K562 (cell line): ENCODE measurements around the gene TMPRSS7. TPM values are rescaled to one million over a fixed set of nuclear protein-coding genes. Genes with fewer than 3 reads are reported as not detected.

Experiments
- ATAC-seq: fragments of 200-7000 bp; cut with Tn5 transposase; 3 replicates; pipeline ENCODE4 v1.9.1; 2020; ENCODE audit warnings: moderate library complexity
- BruUV-seq: library from RNA; stranded (reverse); fragments of 400-500 nt; replicated peaks from 2 replicates; lab custom pipeline; 2021; lab: Mats Ljungman, UMichigan
- CTCF ChIA-PET: fragments of 300-600 bp; formaldehyde crosslinking; extraction: SDS; loops from one replicate; lab custom pipeline; 2021; ENCODE audit warnings: low intra/inter-chr PET ratio; lab: Yijun Ruan, JAX
- POLR2A ChIA-PET: fragments of 300-600, 350-650 bp; sonication (Branson Sonifier 250); formaldehyde crosslinking; extraction: SDS; loops from one replicate; lab custom pipeline; 2021; ENCODE audit warnings: antibody characterized with exemption, inconsistent platforms; lab: Yijun Ruan, JAX
- DNase-seq, 4 experiments: peaks; one replicate each; pipeline versions ENCODE4 v3.0.0 to v3.0.0-alpha.2; 2011 to 2018; ENCODE audit warnings: low spot score in 3 of 4, mixed read lengths in 3 of 4; ENCODE audit errors: extremely low read depth in 1 of 4
- FAIRE-seq: peaks from 2 replicates; lab custom pipeline; 2011; peaks lifted over from hg19 to GRCh38; lab: Jason Lieb, UNC
- H2AFZ ChIP-seq: 2 replicates; pipeline ENCODE4 v1.6.0; 2011; ENCODE audit warnings: low read depth, low read length, control low read depth, inconsistent platforms
- H3K27ac ChIP-seq: fragments of 200-600 bp; 3 replicates; pipeline ENCODE4 v1.8.0; 2011; ENCODE audit warnings: low read depth, mild to moderate bottlenecking, control low read depth, inconsistent platforms, low read length, moderate library complexity, mixed read lengths; ENCODE audit errors: extremely low read depth
- H3K27me3 ChIP-seq, 2 experiments: fragments of 300-600 bp in 1 of 2; 2 replicates in 1 of 2; 3 replicates in 1 of 2; pipeline versions ENCODE4 v1.6.0 to v1.8.0; 2011; ENCODE audit warnings: inconsistent platforms in 2 of 2, low read length in 2 of 2, mild to moderate bottlenecking in 1 of 2, mixed read lengths in 1 of 2, moderate library complexity in 1 of 2; ENCODE audit not compliant: control insufficient read depth in 2 of 2, insufficient read depth in 2 of 2
- H3K36me3 ChIP-seq: fragments of 300-600 bp; 3 replicates; pipeline ENCODE4 v1.8.0; 2011; ENCODE audit warnings: mild to moderate bottlenecking, low read length, inconsistent platforms; ENCODE audit not compliant: control insufficient read depth, insufficient read depth
- H3K4me1 ChIP-seq, 2 experiments: fragments of 200-600 bp in 1 of 2; replicated peaks in 1 of 2; 2 replicates in 1 of 2; 3 replicates in 1 of 2; pipeline versions ENCODE4 v1.5.1 to v1.8.0; 2011; ENCODE audit warnings: inconsistent platforms in 2 of 2, low read length in 2 of 2, mild to moderate bottlenecking in 1 of 2, mixed read lengths in 1 of 2, moderate library complexity in 1 of 2; ENCODE audit not compliant: control insufficient read depth in 2 of 2, insufficient read depth in 2 of 2
- H3K4me2 ChIP-seq: 2 replicates; pipeline ENCODE4 v1.6.1; 2011; ENCODE audit warnings: low read length, control low read depth, inconsistent platforms, mixed read lengths; ENCODE audit not compliant: insufficient read depth
- H3K4me3 ChIP-seq: fragments of 200-600 bp; sonication (generic), shearing (Covaris generic); 2 replicates; pipeline ENCODE4 v1.5.1; 2016; ENCODE audit warnings: control low read depth, inconsistent platforms
- H3K79me2 ChIP-seq: fragments of 200-600 bp; 3 replicates; pipeline ENCODE4 v1.8.0; 2011; ENCODE audit warnings: low read length, inconsistent platforms; ENCODE audit not compliant: control insufficient read depth, insufficient read depth
- H3K9ac ChIP-seq, 2 experiments: 2 replicates each; pipeline versions ENCODE4 v1.6.0 to v1.6.1; 2011; ENCODE audit warnings: low read depth in 2 of 2, low read length in 2 of 2, control low read depth in 1 of 2, inconsistent platforms in 1 of 2, mild to moderate bottlenecking in 1 of 2, mixed read lengths in 1 of 2; ENCODE audit not compliant: insufficient read depth in 1 of 2
- H3K9me1 ChIP-seq: one replicate; pipeline ENCODE4 v1.6.0; 2011; ENCODE audit warnings: inconsistent platforms, mild to moderate bottlenecking, low read length, moderate library complexity; ENCODE audit not compliant: control insufficient read depth, insufficient read depth
- H3K9me3 ChIP-seq: replicated peaks from 2 replicates; pipeline ENCODE4 v1.5.1; 2011; ENCODE audit warnings: low read depth, low read length, inconsistent platforms; ENCODE audit not compliant: control insufficient read depth, insufficient read depth
- H4K20me1 ChIP-seq: replicated peaks from 2 replicates; pipeline ENCODE4 v1.6.1; 2011; ENCODE audit warnings: low read length, inconsistent platforms, mixed read lengths; ENCODE audit not compliant: control insufficient read depth, insufficient read depth
- CSDE1 ChIP-seq, 2 experiments: fragments of 450-650 bp; IDR thresholded peaks; 2 replicates each; pipeline ENCODE4 v1.6.1; 2016; ENCODE audit warnings: mild to moderate bottlenecking in 1 of 2
- FOXP1 ChIP-seq: sonication (generic); formaldehyde crosslinking; IDR thresholded peaks from 2 replicates; pipeline ENCODE4 v1.8.0; 2022; ENCODE audit warnings: mild to moderate bottlenecking, missing genetic modification reagents
- KLF10 ChIP-seq: fragments of 250-450 bp; sonication (Bioruptor Pico); IDR thresholded peaks from 2 replicates; pipeline ENCODE4 v1.6.1; 2021; ENCODE audit warnings: matching md5 sums
- PML ChIP-seq: IDR thresholded peaks from 2 replicates; pipeline ENCODE4 v1.6.1; 2012; ENCODE audit warnings: low read length, inconsistent platforms
- RBM14 ChIP-seq: fragments of 200-400 bp; formaldehyde crosslinking; IDR thresholded peaks from 2 replicates; pipeline ENCODE4 v1.6.1; 2018; ENCODE audit warnings: low read depth, mild to moderate bottlenecking, low read length, moderate library complexity, borderline replicate concordance; ENCODE audit not compliant: insufficient read depth
- SAP30 ChIP-seq: fragments of 200-600 bp; sonication (generic); IDR thresholded peaks from 2 replicates; pipeline ENCODE4 v1.6.1; 2012; ENCODE audit warnings: borderline replicate concordance, low read depth, mild to moderate bottlenecking, moderate library complexity, low read length, control low read depth, inconsistent platforms; ENCODE audit not compliant: insufficient read depth, poor library complexity, severe bottlenecking
- SLC30A9 ChIP-seq: fragments of 250-450 bp; sonication (Bioruptor Pico); IDR thresholded peaks from 2 replicates; pipeline ENCODE4 v1.8.0; 2022; ENCODE audit warnings: mild to moderate bottlenecking, moderate library complexity
- TAL1 ChIP-seq: fragments of 450-650 bp; IDR thresholded peaks from 2 replicates; pipeline ENCODE4 v1.6.1; 2016; ENCODE audit warnings: mild to moderate bottlenecking
- TEAD2 ChIP-seq: fragments of 450-650 bp; IDR thresholded peaks from 2 replicates; pipeline ENCODE4 v1.6.1; 2016; ENCODE audit warnings: missing genetic modification characterization, control low read depth, missing compliant biosample characterization
- TRIM28 ChIP-seq: fragments of 450-650 bp; IDR thresholded peaks from 2 replicates; pipeline ENCODE4 v1.6.1; 2017
- ZNF140 ChIP-seq: fragments of 250-450 bp; sonication (Bioruptor Pico); IDR thresholded peaks from 2 replicates; pipeline ENCODE4 v1.8.0; 2021; ENCODE audit warnings: moderate library complexity, mild to moderate bottlenecking, inconsistent platforms
- ZNF408 ChIP-seq: fragments of 250-450 bp; sonication (Bioruptor Pico); IDR thresholded peaks from 2 replicates; pipeline ENCODE4 v1.4.0; 2020; ENCODE audit warnings: low read depth, mild to moderate bottlenecking, moderate library complexity
- ZNF77 ChIP-seq: fragments of 250-450 bp; sonication (Bioruptor Pico); IDR thresholded peaks from 2 replicates; pipeline ENCODE4 v1.5.0; 2020
- WGBS: fragments of 100-300 bp; shearing (Covaris generic); methylation state at CpG from one replicate; pipeline ENCODE4 v1.1.6; 2016; ENCODE audit warnings: low coverage, mixed read lengths; ENCODE audit not compliant: insufficient coverage; ENCODE audit errors: missing lambda C conversion rate; 5-methylcytosine and 5-hydroxymethylcytosine counted together
- in situ Hi-C: fragments of 300-500 bp; cut with MboI; formaldehyde crosslinking; loops from 4 replicates; pipeline ENCODE4 v1.15.0; 2018; ENCODE audit warnings: inconsistent platforms, mixed read lengths
- intact Hi-C: fragments of 100-400 bp; cut with micrococcal nuclease; formaldehyde crosslinking; loops from 2 replicates; pipeline ENCODE4 v1.14.2; 2022
- polyA plus RNA-seq, 8 experiments: library from polyadenylated mRNA; depleted of rRNA in 4 of 8; stranded (reverse) in 5 of 8; unstranded in 3 of 8; fragments of >200 nt; fragmentation: Nextera tagmentation in 2 of 8; fragmentation: Illumina TruSeq in 1 of 8; extraction: Ambion mirVana in 2 of 8; extraction: Trizol in 1 of 8; gene quantifications; 2 replicates each; pipeline versions ENCODE4 v1.2.1 to v1.2.3, GENCODE V29; 2011 to 2014; ENCODE audit warnings: inconsistent platforms in 1 of 8, missing spikeins in 1 of 8
- total RNA-seq, 7 experiments: library from RNA; depleted of rRNA in 6 of 7; stranded (reverse); fragments of >200 nt in 6 of 7; fragmentation: Illumina TruSeq in 2 of 7; extraction: Trizol in 2 of 7; gene quantifications; 2 replicates each; pipeline versions ENCODE4 v1.2.1 to v1.2.3, GENCODE V29; 2011 to 2021; ENCODE audit warnings: low replicate concordance in 1 of 7
- TF ChIP-seq, protein P1 (sequence below): sonication (generic); formaldehyde crosslinking; IDR thresholded peaks from 2 replicates; pipeline ENCODE4 v1.8.1; 2023; ENCODE audit warnings: mild to moderate bottlenecking, missing genetic modification reagents, moderate library complexity
- TF ChIP-seq, protein P2 (sequence below): fragments of 450-650 bp; formaldehyde crosslinking; IDR thresholded peaks from 2 replicates; pipeline ENCODE4 v1.4.0; 2020; ENCODE audit warnings: mild to moderate bottlenecking
- TF ChIP-seq, protein P3 (sequence below): fragments of 450-650 bp; IDR thresholded peaks from 2 replicates; pipeline ENCODE4 v1.7.1; 2018; ENCODE audit warnings: mild to moderate bottlenecking, low read depth; ENCODE audit not compliant: partially characterized antibody
- TF ChIP-seq, protein P4 (sequence below): fragments of 250-450 bp; sonication (Bioruptor Pico); IDR thresholded peaks from 2 replicates; pipeline ENCODE4 v1.8.0; 2021; ENCODE audit warnings: borderline replicate concordance, mild to moderate bottlenecking, moderate library complexity; ENCODE audit not compliant: poor library complexity, severe bottlenecking

Gene TMPRSS7
- total and polyA plus RNA-seq, 9 of the 15 experiments (the other 6 are each of a cell fraction or from before 2014, with no cell fraction given), result not detected

DNA sequence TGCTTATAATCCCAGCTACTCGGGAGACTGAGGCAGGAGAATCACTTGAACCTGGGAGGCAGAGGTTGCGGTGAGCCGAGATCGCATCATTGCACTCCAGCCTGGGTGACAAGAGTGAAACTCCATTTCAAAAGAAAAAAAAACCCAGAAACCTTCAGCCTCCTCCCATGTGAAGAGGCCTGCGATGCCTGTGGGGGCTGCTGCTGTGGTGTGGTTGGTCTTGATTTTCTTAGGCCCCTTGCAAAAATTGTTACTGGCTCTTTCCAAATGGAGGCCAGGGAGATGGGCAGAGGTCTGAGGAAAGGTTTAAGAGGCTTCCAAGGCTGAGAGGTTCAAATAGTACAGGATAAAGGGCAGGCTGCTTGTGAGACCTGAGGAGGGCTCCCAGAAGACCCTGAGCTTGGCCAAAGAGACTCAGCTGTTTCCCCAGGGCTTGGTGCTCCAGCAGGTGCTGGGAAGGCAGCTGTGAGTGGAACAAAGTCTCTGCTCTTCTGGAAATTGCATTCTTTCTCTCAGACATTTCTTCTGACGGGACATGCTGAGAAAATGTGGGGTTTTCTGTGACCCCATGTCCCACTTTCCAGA, 80.1 kb downstream of the TMPRSS7 start:
- Histone ChIP-seq H3K9me3 (no peaks in the 10 kb centered on the region), H3K9ac (no peak overlapping the region), H3K4me1 (no peaks in the 10 kb centered on the region), H3K36me3 (0 out of 3 replicates have a peak, but pooled peaks cover 2% of the 10 kb centered on the region), H3K9me1 (no peaks in the 10 kb centered on the region), H3K27ac (no peak overlapping the region), H3K79me2 (no peaks in the 10 kb centered on the region), H2AFZ (no peak overlapping the region), H3K27me3 (no peaks in the 10 kb centered on the region), H3K4me3 (no peak overlapping the region), H4K20me1 (no peaks in the 10 kb centered on the region), H3K4me2 (no peak overlapping the region)
- in situ Hi-C loops, result loop anchor here (25.0 kb wide), 1 partner anchor 398 kb away; no protein-coding TSS in a partner anchor
- TF ChIP-seq, protein P1, sequence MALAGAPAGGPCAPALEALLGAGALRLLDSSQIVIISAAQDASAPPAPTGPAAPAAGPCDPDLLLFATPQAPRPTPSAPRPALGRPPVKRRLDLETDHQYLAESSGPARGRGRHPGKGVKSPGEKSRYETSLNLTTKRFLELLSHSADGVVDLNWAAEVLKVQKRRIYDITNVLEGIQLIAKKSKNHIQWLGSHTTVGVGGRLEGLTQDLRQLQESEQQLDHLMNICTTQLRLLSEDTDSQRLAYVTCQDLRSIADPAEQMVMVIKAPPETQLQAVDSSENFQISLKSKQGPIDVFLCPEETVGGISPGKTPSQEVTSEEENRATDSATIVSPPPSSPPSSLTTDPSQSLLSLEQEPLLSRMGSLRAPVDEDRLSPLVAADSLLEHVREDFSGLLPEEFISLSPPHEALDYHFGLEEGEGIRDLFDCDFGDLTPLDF (CRISPR knock-in tag), result no peak
- TF ChIP-seq, protein P2, sequence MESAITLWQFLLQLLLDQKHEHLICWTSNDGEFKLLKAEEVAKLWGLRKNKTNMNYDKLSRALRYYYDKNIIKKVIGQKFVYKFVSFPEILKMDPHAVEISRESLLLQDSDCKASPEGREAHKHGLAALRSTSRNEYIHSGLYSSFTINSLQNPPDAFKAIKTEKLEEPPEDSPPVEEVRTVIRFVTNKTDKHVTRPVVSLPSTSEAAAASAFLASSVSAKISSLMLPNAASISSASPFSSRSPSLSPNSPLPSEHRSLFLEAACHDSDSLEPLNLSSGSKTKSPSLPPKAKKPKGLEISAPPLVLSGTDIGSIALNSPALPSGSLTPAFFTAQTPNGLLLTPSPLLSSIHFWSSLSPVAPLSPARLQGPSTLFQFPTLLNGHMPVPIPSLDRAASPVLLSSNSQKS, result no peak
- TF ChIP-seq TAL1 (no peak), SLC30A9 (no peak), TEAD2 (tag) (no peak), FOXP1 (CRISPR knock-in tag) (no peak), KLF10 (CRISPR knock-in tag) (no peak), ZNF408 (CRISPR knock-in tag) (no peak), PML (no peak), CSDE1 (IDR thresholded peaks at IDR 0.05) (no peak), RBM14 (no peak), TRIM28 (no peak), ZNF140 (CRISPR knock-in tag) (no peak), ZNF77 (CRISPR knock-in tag) (no peak), SAP30 (no peak)
- TF ChIP-seq, protein P3, sequence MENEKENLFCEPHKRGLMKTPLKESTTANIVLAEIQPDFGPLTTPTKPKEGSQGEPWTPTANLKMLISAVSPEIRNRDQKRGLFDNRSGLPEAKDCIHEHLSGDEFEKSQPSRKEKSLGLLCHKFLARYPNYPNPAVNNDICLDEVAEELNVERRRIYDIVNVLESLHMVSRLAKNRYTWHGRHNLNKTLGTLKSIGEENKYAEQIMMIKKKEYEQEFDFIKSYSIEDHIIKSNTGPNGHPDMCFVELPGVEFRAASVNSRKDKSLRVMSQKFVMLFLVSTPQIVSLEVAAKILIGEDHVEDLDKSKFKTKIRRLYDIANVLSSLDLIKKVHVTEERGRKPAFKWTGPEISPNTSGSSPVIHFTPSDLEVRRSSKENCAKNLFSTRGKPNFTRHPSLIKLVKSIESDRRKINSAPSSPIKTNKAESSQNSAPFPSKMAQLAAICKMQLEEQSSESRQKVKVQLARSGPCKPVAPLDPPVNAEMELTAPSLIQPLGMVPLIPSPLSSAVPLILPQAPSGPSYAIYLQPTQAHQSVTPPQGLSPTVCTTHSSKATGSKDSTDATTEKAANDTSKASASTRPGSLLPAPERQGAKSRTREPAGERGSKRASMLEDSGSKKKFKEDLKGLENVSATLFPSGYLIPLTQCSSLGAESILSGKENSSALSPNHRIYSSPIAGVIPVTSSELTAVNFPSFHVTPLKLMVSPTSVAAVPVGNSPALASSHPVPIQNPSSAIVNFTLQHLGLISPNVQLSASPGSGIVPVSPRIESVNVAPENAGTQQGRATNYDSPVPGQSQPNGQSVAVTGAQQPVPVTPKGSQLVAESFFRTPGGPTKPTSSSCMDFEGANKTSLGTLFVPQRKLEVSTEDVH, result no peak
- TF ChIP-seq, protein P4, sequence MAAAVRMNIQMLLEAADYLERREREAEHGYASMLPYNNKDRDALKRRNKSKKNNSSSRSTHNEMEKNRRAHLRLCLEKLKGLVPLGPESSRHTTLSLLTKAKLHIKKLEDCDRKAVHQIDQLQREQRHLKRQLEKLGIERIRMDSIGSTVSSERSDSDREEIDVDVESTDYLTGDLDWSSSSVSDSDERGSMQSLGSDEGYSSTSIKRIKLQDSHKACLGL (CRISPR knock-in tag), result no peak
- DNase-seq (no peak), FAIRE-seq (no peak), ATAC-seq (no peak)
- ChIA-PET CTCF (no interaction called here), POLR2A (no interaction called here)
- 40% methylated on average over 1 of the region's 6 CpGs for WGBS
- BruUV-seq, result no TSS peak
- intact Hi-C loops, result loop anchor here (5.0 kb wide), 2 partner anchors 323 to 403 kb away; no protein-coding TSS in a partner anchor
